ENCODE data around the gene IL17RD. TPM values are rescaled to one million over a fixed set of nuclear protein-coding genes. Genes with fewer than 3 reads are reported as not detected.
A peak's percentile ranks its signal among the peaks of the same experiment; 100 is the strongest.

Gene IL17RD
- polyA plus RNA-seq, 1 of the 3 experiments (the other 2 are of a cell fraction): 2.4 TPM

DNA sequence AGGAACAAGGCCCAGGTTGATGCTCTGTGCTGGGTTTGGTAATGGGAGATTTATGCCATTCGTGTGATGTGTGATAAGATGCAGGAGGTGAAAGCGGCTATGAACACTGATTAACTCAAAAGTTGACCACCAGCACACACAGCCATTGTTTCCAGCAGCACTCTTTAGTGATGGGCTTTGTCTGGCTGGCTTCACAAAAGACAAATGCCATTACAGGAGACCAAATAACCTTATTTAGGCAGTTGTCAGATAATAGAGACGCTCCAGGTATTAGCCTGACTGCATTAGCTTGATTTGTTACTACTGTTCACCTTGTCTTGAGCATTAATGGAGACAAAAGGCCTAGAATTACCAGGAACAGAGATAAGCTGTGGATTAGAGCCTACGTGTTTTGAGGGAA, 29.5 kb upstream of the IL17RD start:
- CTCF ChIA-PET: interaction anchor here (1.0 to 1.8 kb wide), 5 partner anchors 15 to 33 kb away, joined by 3 to 6 read pairs (median 4); partner anchors contain the start of gene APPL1
- TF ChIP-seq, protein P1, sequence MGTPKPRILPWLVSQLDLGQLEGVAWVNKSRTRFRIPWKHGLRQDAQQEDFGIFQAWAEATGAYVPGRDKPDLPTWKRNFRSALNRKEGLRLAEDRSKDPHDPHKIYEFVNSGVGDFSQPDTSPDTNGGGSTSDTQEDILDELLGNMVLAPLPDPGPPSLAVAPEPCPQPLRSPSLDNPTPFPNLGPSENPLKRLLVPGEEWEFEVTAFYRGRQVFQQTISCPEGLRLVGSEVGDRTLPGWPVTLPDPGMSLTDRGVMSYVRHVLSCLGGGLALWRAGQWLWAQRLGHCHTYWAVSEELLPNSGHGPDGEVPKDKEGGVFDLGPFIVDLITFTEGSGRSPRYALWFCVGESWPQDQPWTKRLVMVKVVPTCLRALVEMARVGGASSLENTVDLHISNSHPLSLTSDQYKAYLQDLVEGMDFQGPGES (IDR thresholded peaks at IDR 0.05; ENCODE audit: low read depth, low read length): no peak
- no peak for TF ChIP-seq TCF12 (IDR thresholded peaks at IDR 0.05)
- TF ChIP-seq, protein P2, sequence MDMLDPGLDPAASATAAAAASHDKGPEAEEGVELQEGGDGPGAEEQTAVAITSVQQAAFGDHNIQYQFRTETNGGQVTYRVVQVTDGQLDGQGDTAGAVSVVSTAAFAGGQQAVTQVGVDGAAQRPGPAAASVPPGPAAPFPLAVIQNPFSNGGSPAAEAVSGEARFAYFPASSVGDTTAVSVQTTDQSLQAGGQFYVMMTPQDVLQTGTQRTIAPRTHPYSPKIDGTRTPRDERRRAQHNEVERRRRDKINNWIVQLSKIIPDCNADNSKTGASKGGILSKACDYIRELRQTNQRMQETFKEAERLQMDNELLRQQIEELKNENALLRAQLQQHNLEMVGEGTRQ (IDR thresholded peaks at IDR 0.05; ENCODE audit: borderline replicate concordance, low read depth, low read length): no peak
- TF ChIP-seq, protein P3, sequence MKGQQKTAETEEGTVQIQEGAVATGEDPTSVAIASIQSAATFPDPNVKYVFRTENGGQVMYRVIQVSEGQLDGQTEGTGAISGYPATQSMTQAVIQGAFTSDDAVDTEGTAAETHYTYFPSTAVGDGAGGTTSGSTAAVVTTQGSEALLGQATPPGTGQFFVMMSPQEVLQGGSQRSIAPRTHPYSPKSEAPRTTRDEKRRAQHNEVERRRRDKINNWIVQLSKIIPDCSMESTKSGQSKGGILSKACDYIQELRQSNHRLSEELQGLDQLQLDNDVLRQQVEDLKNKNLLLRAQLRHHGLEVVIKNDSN (IDR thresholded peaks at IDR 0.05; ENCODE audit: borderline replicate concordance, low read depth): no peak
- no peak for TF ChIP-seq NFIC (IDR thresholded peaks at IDR 0.05; ENCODE audit: borderline replicate concordance)
- TF ChIP-seq CTCF (IDR thresholded peaks at IDR 0.05): no peak
- no peak for TF ChIP-seq ELF1 (IDR thresholded peaks at IDR 0.05)
- TF ChIP-seq MXI1 (IDR thresholded peaks at IDR 0.05; ENCODE audit: low read depth, low read length): no peak
- Histone ChIP-seq H3K4me2 (no peak overlapping the region), H3K27ac (ENCODE audit: low read depth in 2 of 2, low read length in 1 of 2) (0 out of 4 replicates have a peak overlapping the region, but pooled peaks of 1 of the 2 experiments have one; percentile 5), H3K4me1 (ENCODE audit: control insufficient read depth in 1 of 2, insufficient read depth in 2 of 2, low read depth in 1 of 2, low read length in 1 of 2) (no peaks in the 10 kb centered on the region), H4K20me1 (ENCODE audit: insufficient read depth) (no peaks in the 10 kb centered on the region), H3K9me3 (peaks cover 4% of the 10 kb centered on the region; the same call in 1 of the 2 replicates), H3K27me3 (ENCODE audit: insufficient read depth) (no peaks in the 10 kb centered on the region), H3K9me2 (no peaks in the 10 kb centered on the region), H3K9ac (no peak overlapping the region), H3K4me3 (ENCODE audit: low read depth in 2 of 2, low read length in 1 of 2) (no peak overlapping the region), H3F3A (replicated peaks; ENCODE audit: insufficient read depth) (no peaks in the 10 kb centered on the region), H3K36me3 (replicated peaks in 1 of 2; ENCODE audit: control insufficient read depth in 1 of 2, insufficient read depth in 2 of 2, low read length in 1 of 2) (no peaks in the 10 kb centered on the region), H3K79me2 (ENCODE audit: insufficient read depth) (no peaks in the 10 kb centered on the region), H2AFZ (ENCODE audit: low read depth) (no peak overlapping the region)
- peak; percentile 20 for DNase-seq
- WGBS (ENCODE audit: low lambda C conversion rate): 75% methylated on average over 4 of the region's 4 CpGs
- POLR2A ChIA-PET: no interaction called here

- DNase-seq: no peak
- Histone ChIP-seq H2AFZ (ENCODE audit: low read depth) (no peak overlapping the region), H3K27ac (ENCODE audit: low read depth in 2 of 2, low read length in 1 of 2) (no peak overlapping the region), H3K4me1 (ENCODE audit: control insufficient read depth in 1 of 2, insufficient read depth in 2 of 2, low read depth in 1 of 2, low read length in 1 of 2) (no peaks in the 10 kb centered on the region), H3K9ac (no peak overlapping the region), H3F3A (replicated peaks; ENCODE audit: insufficient read depth) (no peaks in the 10 kb centered on the region), H3K4me2 (no peak overlapping the region), H3K4me3 (ENCODE audit: low read depth in 2 of 2, low read length in 1 of 2) (no peak overlapping the region), H4K20me1 (ENCODE audit: insufficient read depth) (no peaks in the 10 kb centered on the region), H3K27me3 (ENCODE audit: insufficient read depth) (no peaks in the 10 kb centered on the region), H3K9me3 (no peaks in the 10 kb centered on the region), H3K36me3 (replicated peaks in 1 of 2; ENCODE audit: control insufficient read depth in 1 of 2, insufficient read depth in 2 of 2, low read length in 1 of 2) (no peaks in the 10 kb centered on the region), H3K9me2 (no peaks in the 10 kb centered on the region), H3K79me2 (ENCODE audit: insufficient read depth) (no peaks in the 10 kb centered on the region)
- 89% methylated on average over 3 of the region's 3 CpGs for WGBS (ENCODE audit: low lambda C conversion rate)
- ChIA-PET POLR2A (no interaction called here), CTCF (interaction anchor here (0.6 to 1.3 kb wide), 2 partner anchors 22 to 670 kb away, joined by 4 to 5 read pairs; no protein-coding TSS in a partner anchor)
- TF ChIP-seq, protein P4, sequence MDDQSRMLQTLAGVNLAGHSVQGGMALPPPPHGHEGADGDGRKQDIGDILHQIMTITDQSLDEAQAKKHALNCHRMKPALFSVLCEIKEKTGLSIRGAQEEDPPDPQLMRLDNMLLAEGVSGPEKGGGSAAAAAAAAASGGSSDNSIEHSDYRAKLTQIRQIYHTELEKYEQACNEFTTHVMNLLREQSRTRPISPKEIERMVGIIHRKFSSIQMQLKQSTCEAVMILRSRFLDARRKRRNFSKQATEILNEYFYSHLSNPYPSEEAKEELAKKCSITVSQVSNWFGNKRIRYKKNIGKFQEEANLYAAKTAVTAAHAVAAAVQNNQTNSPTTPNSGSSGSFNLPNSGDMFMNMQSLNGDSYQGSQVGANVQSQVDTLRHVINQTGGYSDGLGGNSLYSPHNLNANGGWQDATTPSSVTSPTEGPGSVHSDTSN (IDR thresholded peaks at IDR 0.05): no peak
- no peak for TF ChIP-seq GABPA (IDR thresholded peaks at IDR 0.05; ENCODE audit: low read depth)
- no peak for TF ChIP-seq FOXJ3 (CRISPR knock-in tag; IDR thresholded peaks at IDR 0.05)
- TF ChIP-seq, protein P5, sequence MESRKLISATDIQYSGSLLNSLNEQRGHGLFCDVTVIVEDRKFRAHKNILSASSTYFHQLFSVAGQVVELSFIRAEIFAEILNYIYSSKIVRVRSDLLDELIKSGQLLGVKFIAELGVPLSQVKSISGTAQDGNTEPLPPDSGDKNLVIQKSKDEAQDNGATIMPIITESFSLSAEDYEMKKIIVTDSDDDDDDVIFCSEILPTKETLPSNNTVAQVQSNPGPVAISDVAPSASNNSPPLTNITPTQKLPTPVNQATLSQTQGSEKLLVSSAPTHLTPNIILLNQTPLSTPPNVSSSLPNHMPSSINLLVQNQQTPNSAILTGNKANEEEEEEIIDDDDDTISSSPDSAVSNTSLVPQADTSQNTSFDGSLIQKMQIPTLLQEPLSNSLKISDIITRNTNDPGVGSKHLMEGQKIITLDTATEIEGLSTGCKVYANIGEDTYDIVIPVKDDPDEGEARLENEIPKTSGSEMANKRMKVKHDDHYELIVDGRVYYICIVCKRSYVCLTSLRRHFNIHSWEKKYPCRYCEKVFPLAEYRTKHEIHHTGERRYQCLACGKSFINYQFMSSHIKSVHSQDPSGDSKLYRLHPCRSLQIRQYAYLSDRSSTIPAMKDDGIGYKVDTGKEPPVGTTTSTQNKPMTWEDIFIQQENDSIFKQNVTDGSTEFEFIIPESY (IDR thresholded peaks at IDR 0.05; ENCODE audit: borderline replicate concordance, low read depth): no peak
- TF ChIP-seq EP300 (IDR thresholded peaks at IDR 0.05; ENCODE audit: borderline replicate concordance in 1 of 2, low read depth in 1 of 2, low read length in 1 of 2): no peak
- no peak for TF ChIP-seq CTCF (IDR thresholded peaks at IDR 0.05)
- TF ChIP-seq, protein P3 (IDR thresholded peaks at IDR 0.05; ENCODE audit: borderline replicate concordance, low read depth): no peak
- no peak for TF ChIP-seq CHD2 (IDR thresholded peaks at IDR 0.05; ENCODE audit: low read length, partially characterized antibody)
- TF ChIP-seq POLR2AphosphoS5 (IDR thresholded peaks at IDR 0.05; ENCODE audit: low read depth, low read length): no peak
Observed at GRCh38 chr3:57192028-57192427, 26.9 kb upstream of the IL17RD start.

Data from SK-N-SH (cell line).